Kidney glomerular epithelial cell (primary cell): ENCODE results near the gene AWAT2.

ENCODE experiments used
- DNase-seq: peaks from one replicate; lab custom pipeline; 2025; lab: John Stamatoyannopoulos, UW

AWAT2 gene, protein sequence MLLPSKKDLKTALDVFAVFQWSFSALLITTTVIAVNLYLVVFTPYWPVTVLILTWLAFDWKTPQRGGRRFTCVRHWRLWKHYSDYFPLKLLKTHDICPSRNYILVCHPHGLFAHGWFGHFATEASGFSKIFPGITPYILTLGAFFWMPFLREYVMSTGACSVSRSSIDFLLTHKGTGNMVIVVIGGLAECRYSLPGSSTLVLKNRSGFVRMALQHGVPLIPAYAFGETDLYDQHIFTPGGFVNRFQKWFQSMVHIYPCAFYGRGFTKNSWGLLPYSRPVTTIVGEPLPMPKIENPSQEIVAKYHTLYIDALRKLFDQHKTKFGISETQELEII

DNA sequence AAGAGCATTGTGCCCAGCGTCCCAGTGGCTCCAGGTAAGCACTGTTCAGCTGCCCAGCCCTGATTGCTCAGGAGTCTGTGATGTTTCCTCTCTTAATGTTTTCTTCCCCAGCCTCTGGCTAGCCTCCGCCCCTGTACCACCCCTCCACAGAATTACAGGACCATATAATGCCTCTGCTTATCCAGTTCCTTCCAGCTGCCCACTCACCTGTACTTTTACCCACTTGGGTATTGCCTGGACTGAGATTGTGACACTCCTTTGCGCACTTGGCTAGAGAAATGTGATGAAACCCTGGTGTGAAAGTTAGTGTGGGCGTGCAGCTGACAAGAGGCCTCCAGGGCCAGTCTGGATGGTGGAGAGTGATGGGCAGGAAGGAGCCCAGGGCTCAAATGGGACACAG lies at the start of gene AWAT2:
Gene AWAT2 (minus strand): TSS at position 14 of the 400 bp plus-strand sequence. CDS start 6 bp downstream, at position 8.
- DNase-seq, result no peak

DNA sequence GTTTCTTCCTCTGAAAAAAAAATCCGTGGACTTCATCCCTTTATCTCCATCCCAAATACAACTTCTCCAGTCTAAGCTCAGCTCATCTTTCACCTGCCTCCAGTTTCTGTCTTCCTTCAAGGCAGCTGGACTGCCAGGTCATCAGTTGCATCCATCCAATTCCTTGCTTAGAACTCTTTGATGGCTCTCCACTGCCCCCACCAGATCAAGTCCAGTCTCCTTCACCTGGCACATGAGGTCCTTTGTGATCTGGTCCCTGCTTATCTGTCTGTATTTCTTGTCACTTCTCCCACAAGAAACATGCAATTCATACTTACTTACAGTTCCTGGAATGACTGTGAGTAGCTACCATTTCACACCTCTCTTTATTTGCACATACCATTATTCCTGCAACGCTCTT lies 46.3 kb upstream of the AWAT2 start:
- DNase-seq, result peak; percentile 0

DNA sequence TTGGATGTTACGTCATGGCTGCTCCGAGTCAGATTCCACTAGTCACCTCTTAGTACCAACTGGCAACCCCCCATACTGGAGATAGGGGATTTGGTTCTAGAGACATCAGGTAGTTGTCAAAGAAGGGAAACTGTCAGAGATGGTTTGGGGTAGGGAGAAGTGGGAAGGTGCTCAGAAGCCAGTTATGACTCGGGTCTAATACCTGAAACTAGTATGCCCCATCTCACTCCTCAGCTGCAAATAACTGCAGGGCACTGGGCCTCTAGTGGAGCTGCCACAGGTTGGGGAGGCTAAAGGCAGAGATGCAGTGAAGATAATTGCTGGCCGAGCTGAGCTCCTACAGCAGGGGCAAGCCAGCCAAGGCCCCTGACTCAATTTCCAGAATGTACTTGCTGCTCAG lies 42.5 kb upstream of the AWAT2 start:
- DNase-seq, result no peak

DNA sequence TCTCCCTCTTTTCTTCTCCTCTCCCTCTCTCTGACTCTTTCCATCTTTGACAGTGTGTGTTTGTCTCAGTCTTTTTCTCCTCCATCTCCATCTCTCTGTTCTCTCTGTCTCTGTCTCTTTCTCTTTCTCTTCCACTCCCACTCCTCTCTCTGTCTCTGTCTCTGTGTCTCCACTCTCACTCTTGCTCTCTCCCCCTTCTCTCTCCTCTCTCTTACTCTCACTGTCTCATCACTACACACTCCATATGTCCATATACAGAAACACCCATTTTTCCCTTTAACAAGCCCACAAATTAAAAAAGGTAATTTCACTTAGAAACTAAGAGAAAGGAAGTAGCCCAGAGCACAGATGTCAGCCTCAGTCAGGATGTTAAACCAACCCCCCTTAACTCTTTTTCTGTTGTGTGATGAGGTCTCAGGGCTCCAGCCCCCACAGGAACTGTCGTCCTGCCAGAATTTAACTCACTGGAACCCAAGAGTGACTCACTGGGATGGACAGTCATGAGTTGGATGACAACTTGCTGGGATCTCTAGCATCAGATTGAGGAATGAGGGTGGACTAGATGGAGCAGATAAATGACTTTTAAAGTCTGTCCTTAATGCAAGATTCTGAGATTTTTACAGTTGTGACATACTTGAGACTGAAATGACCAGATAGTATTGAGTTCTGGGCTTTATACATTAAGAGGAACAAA lies 40.0 kb upstream of the AWAT2 start:
- DNase-seq, result no peak

DNA sequence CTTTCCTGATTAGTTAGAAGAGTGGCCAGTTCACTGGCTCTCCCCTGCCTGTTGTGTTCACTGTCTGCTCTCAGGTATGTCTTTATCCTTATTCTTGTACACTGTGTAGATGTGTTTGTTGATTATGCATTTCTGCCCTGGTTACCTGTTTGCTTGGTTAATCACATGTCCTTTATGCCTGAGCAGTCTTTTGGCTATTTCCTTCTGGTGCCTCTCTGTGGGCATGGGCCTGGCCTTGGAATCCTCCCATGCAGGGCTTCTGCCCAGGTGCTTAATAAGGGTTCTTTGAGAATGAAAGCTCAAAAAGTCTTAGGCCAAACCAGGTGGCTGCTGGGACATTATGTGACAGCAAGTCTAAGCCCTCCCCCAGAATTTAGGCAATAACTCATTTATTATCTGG lies 39.0 kb upstream of the AWAT2 start:
- no peak for DNase-seq

DNA sequence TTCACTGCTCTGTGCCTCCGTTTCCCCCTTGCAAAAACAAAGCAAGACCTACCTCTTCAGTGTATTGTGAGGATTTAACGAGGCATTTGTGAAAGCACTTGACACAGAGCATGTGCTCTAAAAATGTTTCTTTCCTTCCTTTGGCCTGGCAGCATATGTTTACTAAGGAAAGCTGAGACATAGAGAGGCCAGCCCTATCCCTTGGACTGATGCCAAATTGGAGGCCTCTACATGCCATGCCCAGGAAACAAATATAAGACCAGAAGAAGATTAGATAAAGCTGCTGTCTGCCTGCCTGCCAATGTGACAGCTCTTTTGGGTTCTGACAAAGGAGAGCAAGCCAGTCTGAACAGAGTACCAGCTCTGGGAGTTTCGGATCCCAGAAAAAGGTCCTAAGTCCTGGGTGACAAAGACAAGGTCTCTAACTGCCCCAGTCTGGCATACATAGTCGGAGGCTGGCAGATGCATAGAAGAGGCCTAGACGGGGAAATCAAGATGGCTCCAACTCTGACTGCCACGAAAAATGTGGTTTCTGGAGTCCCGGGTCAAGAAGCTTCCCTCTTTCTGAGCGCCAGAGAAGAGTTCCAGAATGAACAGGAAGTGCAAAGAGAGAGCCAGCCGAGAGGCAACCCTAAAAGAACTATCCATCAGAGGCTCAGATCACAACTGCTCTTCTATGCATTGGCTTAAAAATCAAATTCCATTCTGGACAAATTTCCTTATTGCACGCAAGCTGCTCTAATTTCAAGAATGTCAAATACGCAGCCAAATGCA lies 38.3 kb upstream of the AWAT2 start:
- no peak for DNase-seq

DNA sequence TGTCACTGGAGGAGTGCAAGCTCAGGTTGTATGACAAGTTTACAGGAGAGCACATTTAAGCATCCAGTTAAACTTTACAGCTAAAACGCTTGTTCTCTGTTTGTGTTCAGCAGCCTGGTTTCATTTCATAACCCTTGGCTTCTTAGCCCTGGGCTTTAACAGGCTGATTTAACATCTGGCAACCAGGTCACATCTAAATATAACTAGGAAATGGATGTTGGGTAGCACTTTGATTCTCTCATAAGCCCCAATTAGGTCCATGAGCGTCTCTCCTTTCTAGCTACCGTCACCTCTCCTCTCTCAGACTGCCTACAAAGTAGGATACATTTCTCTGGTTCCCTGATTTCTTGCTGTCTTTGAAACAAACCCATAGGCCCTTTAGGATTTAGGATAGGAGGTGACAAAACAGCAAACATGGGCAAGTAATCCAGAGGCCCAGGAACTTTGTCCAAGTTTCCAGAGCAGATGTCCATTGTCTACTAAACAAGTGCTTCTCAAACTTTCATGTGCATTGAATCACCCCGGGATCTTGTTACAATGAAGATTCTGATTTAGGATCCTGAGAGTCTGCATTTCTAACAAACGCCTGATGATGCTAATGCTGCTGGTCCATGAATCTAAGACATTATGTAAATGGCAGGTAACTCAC lies 35.0 kb upstream of the AWAT2 start:
- no peak for DNase-seq

DNA sequence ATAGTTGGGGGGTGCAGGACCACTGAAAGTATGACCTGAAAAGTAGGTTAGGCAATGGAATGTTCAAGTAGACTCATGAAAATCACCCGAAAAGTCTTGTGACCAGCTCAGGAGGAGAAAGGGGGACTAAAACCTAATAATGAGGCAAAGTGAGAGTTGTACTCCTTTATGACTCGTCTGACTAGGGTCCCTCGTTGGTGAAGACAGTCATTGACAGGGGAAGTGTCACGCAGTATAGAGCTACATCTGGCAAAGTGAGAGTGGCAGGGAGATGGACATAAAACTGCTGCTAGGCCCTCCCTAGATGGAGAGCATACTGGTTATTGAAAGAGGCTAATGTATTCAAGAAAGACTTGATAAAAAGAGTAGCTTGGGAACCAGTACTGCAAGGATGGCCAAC lies 33.0 kb upstream of the AWAT2 start:
- no peak for DNase-seq

DNA sequence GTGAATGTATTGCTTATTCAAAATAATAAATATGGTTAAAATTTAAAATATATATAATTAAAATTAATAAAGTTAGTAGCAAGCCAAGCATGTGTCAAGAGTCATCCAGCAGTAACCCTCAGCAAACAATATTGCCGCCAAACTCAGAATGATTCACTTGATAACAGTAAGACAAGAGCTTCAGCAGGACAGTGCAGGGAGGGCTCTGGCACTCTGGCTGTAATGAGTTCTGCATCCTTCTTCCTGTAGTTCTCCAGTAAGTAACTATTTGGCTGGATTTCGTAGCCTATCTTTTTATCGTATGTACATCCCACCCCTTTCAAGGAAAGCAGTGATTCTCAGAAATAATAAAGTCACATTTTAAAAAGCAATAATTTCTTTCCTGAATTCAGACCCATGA lies 30.1 kb upstream of the AWAT2 start:
- no peak for DNase-seq

DNA sequence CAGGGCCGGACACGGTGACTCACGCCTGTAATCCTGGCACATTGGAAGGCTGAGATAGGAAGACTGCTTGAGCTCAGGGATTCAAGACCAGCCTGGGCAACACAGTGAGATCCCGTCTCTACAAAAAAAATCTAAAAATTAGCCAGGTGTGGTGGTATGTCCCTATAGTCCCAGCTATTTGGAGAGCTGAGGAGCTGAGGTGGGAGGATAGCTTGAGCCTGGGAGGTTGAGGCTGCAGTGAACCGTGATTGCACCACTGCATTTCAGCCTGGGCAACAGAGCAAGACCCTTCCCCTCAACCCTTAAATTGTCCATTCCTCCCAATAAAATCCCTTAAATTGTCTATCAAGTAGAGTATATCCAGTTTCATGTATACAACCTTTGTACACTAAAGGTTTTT lies 29.6 kb upstream of the AWAT2 start:
- no peak for DNase-seq

DNA sequence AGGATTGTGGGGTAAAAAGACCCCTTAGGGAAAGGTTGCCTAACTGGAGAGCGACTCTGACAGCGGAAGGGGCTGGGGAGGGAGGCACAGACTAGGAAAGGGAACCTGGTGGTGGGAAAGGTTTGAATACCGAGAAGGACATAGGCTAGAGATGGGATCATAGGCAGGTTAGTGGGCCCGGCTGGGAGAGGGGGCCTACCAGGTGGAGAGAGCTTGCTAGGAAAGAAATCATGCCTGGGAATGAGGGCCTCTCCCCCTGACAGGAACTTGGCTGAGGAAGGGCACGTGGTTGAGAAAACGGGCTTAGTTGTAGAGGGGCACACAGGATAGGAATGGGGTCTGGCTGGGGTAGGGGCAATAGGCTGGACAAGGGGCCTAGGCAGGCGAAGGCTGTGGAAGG lies 16.9 kb upstream of the AWAT2 start:
- no peak for DNase-seq

DNA sequence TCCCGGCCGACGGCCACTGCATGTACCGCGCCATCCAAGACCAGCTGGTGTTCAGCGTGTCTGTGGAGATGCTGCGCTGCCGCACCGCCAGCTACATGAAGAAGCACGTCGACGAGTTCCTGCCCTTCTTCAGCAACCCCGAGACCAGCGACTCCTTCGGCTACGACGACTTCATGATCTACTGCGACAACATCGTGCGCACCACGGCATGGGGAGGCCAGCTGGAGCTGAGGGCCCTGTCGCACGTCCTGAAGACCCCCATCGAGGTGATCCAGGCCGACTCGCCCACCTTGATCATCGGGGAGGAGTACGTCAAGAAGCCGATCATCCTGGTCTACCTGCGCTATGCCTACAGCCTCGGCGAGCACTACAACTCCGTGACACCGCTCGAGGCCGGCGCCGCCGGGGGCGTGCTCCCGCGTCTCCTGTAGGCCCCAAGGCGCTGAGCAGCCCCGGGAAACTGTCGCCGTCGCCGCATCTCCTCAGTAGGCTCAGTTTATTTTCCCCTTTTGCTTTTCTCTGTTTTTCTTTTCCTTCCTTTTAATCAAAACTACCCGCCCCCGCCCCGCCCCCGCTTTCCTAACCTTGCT lies 13.3 kb upstream of the AWAT2 start:
- DNase-seq, result no peak

DNA sequence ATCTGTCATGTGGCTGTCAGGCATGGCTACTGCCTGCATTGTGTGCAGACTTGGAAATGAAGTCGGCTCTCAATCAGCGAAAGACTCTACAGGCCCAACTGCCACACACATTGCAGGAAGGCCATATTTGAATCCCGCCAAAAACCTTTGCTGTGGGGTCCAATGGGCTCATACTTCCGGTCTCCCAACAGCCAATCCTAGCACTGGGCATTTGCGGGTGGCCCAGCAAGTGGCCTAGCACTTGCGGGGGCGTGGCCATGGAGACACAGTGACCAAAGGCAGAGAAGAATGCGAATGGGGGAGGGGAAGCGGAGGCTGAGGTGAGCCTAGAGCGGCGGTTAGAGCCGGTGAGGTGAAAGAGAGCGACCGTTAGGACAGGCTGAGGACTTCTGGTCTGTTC lies 12.3 kb upstream of the AWAT2 start, which contains the start of gene OTUD6A:
Gene OTUD6A (plus strand): TSS at position 382 of the 400 bp plus-strand sequence. CDS start 68 bp downstream, outside the sequence.
- no peak for DNase-seq

DNA sequence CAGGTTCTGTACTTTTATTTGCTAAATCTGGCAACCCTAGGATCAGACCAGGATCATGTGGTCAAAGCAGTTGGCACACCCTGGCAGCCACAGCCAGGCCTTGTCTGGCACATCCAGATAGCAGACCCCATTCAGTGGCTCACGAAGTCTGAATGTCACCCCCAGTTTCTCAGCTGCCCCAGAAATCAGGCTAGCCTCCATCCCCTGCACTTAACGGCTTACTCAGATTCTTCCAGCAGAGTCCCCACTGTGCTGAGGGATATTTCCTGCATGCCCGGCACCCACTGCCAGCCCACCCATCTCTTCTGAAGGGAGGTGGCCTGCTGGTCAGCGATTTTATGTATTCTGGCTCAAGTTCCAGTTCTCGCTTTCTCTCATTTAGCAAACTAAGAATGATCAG lies 4.7 kb upstream of the AWAT2 start:
- no peak for DNase-seq

DNA sequence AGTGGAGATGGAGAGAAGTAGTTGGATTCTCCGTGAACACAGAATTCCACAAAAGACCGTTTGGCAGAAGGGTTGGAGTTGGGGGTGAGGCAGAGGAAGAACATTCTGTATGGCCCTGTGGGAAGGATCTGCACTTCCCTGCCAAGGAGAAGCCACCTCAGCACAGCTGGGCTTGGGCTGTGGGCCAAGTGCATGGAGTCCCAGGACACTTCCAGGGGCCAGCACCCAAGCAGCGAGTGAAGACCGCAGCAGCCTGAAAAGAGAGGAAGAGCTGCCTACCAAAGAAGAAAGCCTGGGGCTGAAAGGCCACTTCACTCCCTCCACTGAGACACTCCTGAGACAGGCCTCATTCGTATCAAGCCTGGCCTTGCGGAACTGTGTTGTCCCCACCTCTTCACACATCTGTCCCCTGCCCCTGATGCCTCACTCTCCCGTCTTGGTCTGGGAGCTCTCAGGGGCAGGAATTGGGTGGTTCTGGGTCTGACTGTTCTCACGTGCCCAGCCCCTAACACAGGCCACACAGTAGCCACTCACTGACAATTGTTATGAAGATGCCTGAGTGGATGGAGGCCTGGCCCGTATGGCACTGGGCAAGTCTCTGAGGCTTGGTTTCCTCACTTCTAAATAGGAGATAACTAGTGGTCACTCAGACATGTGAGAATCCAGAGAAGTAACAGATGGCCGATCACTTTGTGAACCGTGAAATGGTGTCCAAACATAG lies 3.3 kb upstream of the AWAT2 start:
- no peak for DNase-seq

DNA sequence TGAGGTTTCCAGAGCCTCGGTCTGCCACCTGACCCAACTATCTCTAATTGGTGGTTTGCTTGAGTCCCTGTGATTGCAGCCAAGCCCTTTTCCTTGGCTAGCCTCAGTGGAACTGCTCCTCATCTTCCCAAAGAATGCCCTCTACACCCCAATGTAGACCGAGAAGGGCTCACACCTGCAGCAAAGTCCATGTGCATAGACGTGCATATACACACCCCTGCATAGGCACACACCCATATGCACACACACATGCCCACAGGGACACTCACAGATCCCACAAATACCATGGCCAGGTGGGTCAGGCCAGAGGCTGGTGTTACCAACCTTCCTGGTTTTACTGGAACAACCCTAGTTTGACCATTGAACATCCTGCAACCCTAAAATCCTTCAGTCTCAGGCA lies 332 bp downstream of the AWAT2 start:
- DNase-seq, result no peak

DNA sequence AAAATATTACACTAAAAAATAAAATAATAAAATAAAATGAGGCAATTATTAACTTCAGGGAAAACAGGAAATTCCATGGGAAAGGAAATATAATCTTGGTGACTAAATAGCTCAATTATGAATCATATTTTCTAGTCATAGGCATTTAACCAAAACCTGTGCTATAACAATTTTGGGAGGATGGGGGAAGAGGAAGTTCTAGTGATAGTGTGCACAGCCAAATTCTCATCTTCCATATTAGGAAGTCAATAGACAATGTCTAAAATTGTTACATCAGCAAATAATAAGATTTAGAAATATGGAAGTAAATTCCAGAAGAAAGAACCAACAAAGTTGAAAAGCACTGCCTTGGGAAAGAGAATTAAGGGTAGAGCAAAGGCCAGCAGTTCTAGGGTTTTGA lies 2.8 kb downstream of the AWAT2 start:
- DNase-seq, result no peak

DNA sequence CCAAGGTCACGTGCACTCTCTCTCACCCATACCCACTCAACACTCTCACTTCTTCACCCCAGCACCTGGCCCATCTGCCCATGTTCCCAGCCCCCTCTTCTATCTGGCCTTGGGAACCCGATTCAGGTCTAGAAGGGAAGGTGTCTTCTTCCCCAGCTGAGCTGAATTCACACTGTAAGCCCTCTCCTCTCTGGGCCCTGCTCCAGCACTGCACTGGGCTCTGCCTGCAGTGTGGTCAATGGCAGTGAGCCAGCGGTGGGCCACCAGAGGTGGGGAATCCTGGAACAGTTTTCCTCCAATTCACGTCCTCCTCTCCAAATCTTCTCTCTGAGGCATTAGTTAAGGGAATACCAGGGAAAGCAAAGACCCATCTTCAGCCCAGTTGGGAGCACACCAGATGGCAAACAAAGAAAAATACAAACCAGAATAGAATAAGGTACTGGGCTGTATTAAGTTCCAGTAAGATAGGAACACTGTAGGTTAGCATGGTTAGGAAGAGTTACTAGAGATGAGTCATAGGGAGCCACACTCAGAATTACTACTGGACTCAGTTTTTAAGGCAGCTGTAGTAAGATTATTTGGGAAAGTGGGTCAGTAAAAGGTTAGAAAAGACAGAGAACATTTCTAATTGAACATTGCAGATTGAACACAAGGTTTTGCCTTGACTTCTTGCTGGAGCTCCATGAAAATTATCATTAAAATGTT lies 5.0 kb downstream of the AWAT2 start:
- no peak for DNase-seq

DNA sequence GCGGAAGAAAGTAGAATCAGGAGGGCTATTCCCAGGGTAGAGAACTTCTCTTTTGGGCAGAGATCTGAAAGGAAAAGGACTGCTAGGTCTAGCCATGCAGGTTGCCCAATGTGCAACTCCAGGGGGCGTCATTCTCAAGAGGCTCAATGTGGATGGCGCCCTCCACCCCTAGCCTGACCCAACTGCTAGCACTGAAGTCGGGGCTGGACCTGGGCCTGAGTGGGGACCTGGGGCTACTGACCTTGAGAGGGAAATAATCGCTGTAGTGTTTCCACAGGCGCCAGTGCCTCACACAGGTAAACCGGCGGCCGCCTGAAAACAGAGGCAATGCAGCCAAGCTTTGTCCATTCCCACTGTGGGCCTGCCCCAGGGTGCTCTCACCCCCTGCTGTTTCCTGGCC lies 6.1 kb downstream of the AWAT2 start:
- DNase-seq, result no peak
